ENCODE results near the gene IER5L. TPM values are rescaled to one million over a fixed set of nuclear protein-coding genes. Genes with fewer than 3 reads are reported as not detected.
A peak's percentile ranks its signal among the peaks of the same experiment; 100 is the strongest.

Gene IER5L
- total and polyA plus RNA-seq, 2 of the 8 experiments (the other 6 are each of a cell fraction or from before 2014, with no cell fraction given): 0.65 to 1.0 TPM

GRCh38 chr9:129177791-129178567, at the start of gene IER5L (continued):
- TF ChIP-seq TCF12 (IDR thresholded peaks at IDR 0.05; ENCODE audit: low read depth, low read length) (no peak), CHD2 (IDR thresholded peaks at IDR 0.05; ENCODE audit: low read length) (peak; percentile 84), JUND (IDR thresholded peaks at IDR 0.05; ENCODE audit: low read length) (no peak), GTF2F1 (IDR thresholded peaks at IDR 0.05; ENCODE audit: borderline replicate concordance, low read depth, low read length) (peak; percentile 96), BRCA1 (IDR thresholded peaks at IDR 0.05; ENCODE audit: low read depth, low read length) (no peak), EGR1 (IDR thresholded peaks at IDR 0.05; ENCODE audit: borderline replicate concordance, low read depth, low read length) (no peak), SP4 (IDR thresholded peaks at IDR 0.05; ENCODE audit: low read length) (peak; percentile 96), CTBP2 (IDR thresholded peaks at IDR 0.05; ENCODE audit: borderline replicate concordance, insufficient read depth, insufficient read length, low read length) (no peak), SP2 (IDR thresholded peaks at IDR 0.05; ENCODE audit: low read length) (peak; percentile 69), SAP30 (IDR thresholded peaks at IDR 0.05; ENCODE audit: insufficient read depth, insufficient replicate concordance, low read length) (no peak), RBBP5 (IDR thresholded peaks at IDR 0.05; ENCODE audit: borderline replicate concordance, low read depth, low read length) (peak; percentile 75; the same call in 1 of the 2 replicates), CHD1 (IDR thresholded peaks at IDR 0.05; ENCODE audit: low read depth, low read length) (no peak), TAF1 (IDR thresholded peaks at IDR 0.05; ENCODE audit: low read depth, low read length) (peak; percentile 99), POLR2A (IDR thresholded peaks at IDR 0.05; ENCODE audit: control extremely low read depth in 1 of 2, low read depth in 2 of 2, low read length in 2 of 2) (peak in 1 of 2 experiments; percentile 96; a peak in 2 of 3 replicates), KDM1A (IDR thresholded peaks at IDR 0.05; ENCODE audit: borderline replicate concordance, low read length) (no peak), TAF7 (optimal IDR thresholded peaks at IDR 0.05; ENCODE audit: borderline replicate concordance, low read depth, low read length) (peak; percentile 97), TBP (IDR thresholded peaks at IDR 0.05; ENCODE audit: low read depth, low read length) (peak; percentile 98), POLR2AphosphoS5 (IDR thresholded peaks at IDR 0.05; ENCODE audit: low read depth, low read length) (peak; percentile 84), MAX (IDR thresholded peaks at IDR 0.05) (no peak), CREB1 (IDR thresholded peaks at IDR 0.05) (no peak), EZH2 (IDR thresholded peaks at IDR 0.05; ENCODE audit: low read depth, low read length, severe bottlenecking) (peak; percentile 44), CEBPB (IDR thresholded peaks at IDR 0.05; ENCODE audit: low read depth, low read length) (no peak), SUZ12 (IDR thresholded peaks at IDR 0.05; ENCODE audit: low read length) (peak; percentile 74), CBX5 (IDR thresholded peaks at IDR 0.05; ENCODE audit: low read depth, low read length) (no peak), RAD21 (IDR thresholded peaks at IDR 0.05 in 1 of 2, conservative IDR thresholded peaks at IDR 0.05 in 1 of 2; ENCODE audit: low read depth in 2 of 2, low read length in 2 of 2) (no peak; a peak in 1 of 4 replicates), SIX5 (IDR thresholded peaks at IDR 0.05; ENCODE audit: low read depth, low read length) (no peak)
